Germinal center (tissue), 1 donor: Measurements from ENCODE around the gene MCF2L2.

Source experiments
- DNase-seq: peaks from one replicate; pipeline ENCODE4 v3.0.0; 2012; ENCODE audit warnings: mixed read lengths, low spot score

Gene MCF2L2

DNA sequence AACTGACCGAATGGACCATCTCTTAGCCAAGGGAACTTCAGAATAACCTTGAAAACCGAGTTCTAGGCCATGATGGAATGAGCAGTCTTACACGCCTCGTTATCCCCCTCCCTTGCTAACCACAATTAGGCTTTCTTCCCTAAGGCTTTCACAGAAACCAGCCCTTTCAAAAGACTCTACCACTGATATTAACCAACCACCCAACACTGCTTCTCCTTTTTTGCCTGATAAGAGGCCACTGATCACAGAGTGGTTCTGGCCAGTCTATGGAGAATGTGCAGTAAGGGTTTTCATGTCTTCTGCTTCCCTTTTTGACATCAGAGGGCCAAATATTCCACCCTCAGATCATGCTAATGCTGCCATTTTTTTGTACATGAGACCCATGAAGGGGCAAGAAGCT is 59.3 kb downstream of the MCF2L2 start:
- no peak for DNase-seq

- no peak for DNase-seq
Observed at GRCh38 chr3:183360971-183361624, 67.3 kb downstream of the MCF2L2 start.

DNA sequence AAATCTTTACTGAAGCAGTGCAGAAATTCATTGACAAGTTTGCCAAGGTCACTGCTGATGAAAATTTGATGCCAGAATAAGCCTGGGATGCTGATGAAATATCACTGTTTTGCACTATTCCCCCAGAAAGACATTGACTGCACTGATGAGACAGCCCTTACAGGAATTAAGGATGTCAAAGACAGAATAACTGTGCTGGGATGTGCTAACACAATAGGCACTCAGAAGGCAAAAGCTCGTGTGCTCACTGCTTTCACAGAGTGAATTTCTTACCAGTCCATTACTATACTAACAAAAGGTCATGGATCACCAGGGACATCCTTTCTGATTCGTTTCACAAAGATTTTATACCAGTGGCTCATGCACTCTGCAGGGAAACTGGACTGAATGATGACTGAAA is 69.4 kb downstream of the MCF2L2 start:
- no peak for DNase-seq

DNA sequence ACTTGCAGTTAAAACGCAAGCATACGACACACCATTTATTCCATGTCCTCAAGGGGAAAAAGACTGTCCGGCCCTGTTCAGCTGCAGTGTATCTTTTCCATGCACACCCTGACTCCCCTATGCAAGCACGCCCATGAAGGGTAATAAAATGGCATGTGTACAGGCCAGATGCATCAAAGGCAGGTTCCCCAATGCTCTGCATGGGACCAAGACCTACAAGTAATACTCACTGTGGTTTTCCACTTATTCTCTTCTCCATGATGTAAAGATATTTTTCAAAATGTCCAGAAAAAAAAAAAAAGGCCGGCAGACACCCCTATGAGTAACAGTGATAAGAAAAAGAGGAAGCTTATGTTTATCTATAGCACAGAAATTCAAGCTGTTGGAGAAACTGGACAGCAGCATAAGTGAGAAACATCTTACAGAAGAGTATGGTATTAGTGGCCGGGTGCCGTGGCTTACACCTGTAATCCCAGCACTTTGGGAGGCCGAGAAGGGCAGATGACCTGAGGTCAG is 70.8 kb downstream of the MCF2L2 start:
- no peak for DNase-seq

- no peak for DNase-seq
Observed at GRCh38 chr3:183356920-183357319, 71.5 kb downstream of the MCF2L2 start.

DNA sequence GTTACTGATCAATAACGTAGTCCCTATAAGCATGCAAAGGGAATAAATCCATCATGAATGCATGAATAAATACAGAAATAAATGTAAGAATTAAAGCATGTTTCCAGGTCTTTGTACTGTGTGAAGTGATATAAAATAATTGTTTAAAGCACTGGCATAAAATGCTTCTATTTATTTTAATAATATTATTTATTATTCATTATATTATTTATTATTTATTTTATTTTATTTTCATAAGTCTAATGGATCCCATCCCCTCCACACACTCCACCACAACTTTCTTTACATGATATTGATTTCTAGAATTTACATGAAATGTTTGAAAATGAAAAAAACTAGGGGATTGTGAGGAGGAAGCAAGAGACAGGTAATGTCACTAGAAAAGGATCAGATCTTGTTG is 73.5 kb downstream of the MCF2L2 start:
- DNase-seq = no peak

DNA sequence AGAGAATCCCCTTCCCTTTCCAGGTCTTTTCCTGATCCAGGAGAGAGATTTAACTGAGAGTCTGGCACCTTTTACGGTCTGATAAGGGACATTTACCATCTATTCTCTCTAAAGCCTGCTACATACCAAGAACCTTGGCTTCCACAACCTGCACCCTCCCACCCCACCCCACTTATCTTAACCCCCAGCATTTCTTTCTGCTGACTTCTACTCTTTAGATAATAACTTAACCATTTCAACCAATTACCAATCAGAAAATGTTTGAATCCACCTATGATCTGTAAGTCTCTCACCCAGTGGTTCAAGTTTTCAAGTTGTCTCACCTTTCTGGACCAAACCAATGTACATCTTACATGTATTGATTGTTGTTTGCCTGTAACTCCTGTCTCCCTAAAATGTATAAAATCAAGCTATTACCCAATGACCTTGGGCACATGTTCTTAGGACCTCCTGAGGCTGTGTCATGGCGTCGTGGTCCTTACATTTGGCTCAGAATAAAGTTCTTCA is 74.0 kb downstream of the MCF2L2 start:
- DNase-seq = no peak

DNA sequence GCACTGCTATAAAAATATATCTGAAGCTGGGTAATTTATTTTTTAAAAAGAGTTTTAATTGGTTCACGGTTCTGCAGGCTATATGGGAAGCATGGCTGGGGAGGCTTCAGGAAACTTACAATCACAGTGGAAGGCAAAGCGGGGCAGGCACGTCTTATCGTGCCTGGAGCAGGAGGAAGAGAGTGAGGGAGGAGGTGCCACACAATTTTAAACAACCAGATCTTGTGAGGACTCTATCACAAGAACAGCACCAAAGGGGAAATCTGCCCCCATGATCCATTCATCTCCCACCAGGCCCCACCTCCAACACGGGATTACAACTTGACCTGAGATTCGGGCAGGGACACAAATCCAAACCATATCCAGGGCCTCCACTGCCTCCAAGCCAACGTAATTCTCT is 75.0 kb downstream of the MCF2L2 start:
- DNase-seq = no peak

DNA sequence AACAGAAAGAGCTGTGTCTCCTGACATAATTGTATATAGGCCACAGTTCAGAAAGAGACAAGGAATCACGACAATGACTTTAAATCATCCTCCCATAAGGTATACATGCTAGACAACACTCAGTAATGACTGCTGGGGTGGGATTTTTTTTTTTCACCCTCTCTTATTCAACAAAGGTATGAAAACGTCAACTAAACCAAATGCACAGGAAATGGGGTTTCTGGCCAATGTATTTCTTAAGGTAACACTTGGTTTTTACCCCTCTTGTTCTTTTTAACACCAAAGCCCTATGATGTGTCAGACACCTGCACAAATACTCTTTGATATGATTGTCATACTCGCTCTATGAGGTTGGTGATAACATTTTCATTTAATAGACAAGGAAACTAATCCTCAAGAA is 78.3 kb downstream of the MCF2L2 start:
- no peak for DNase-seq

DNA sequence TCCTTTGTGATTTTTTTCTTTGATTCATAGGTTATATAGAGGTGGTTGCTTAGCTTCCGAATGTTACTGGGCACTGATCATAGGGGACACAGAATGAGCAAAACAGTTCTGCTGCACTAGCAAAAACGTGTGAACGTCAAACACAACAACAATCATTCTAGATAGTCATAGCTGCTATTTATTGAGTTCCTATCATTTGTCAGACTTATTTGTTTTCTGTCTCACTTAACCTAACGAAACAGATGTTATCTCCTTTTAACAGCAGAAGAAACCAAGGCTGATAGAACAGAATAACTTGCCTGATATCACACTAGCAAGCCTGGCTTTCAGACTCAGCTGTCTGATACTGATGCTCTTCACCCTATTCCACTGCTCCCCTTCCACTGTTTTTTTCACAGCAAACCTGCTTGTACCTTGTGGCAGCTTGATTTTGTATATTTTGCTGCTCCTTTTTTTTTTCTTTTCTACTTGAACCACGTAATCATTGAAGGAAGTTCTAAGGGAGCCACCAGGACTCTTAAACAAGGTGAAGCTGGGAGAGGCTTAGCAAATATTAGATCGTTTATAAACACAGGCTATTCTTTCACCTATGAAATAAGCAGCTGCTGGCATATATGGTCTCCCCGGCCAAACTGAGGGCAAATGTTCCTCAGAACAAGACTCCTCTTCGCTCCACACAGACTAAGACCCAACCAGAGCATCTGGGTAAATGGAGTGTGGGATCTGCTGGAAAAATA is 78.8 kb downstream of the MCF2L2 start:
- DNase-seq = no peak

- DNase-seq = no peak
Observed at GRCh38 chr3:183342824-183343223, 85.6 kb downstream of the MCF2L2 start.

- DNase-seq = no peak
Observed at GRCh38 chr3:183341545-183342288, 86.7 kb downstream of the MCF2L2 start.

DNA sequence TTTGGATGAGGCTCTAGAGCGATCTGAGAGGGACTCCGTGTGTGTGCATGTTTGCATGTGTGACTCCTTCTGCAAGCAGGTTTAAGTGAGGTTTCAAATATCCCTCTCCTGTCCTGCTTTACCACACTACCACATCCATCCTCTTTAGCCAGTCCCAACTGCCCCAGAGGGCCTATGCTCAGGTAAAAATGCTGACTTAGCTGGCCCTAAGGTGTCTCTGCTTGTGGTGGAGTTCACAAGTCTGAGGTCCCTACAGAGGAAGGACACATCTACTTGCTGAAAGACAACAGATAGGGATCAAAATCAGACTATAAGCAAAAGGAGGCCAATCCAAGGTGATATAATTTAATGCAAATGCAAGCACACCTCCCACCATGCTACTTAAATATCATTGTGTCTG is 88.2 kb downstream of the MCF2L2 start:
- DNase-seq = no peak

- no peak for DNase-seq
Observed at GRCh38 chr3:183339461-183340086, 88.8 kb downstream of the MCF2L2 start.

DNA sequence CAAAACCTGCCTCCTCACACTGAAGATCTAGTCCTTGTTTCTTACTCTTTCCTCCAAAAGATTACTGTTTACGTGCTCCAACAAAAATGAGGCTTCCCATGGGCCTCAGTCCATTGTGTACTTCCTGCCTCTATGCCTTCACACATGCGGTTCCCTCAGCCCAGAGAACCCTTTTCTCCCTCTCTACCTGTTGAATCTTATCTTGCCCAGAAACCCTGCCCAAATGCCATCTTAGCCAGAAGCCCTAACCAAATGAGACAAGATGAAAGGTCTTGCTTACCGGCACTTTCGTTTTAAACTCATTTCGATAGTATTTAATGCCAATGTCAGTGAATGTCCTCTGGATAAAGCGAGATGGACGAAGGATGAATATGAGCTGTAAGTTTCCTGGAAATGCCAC is 89.9 kb downstream of the MCF2L2 start:
- no peak for DNase-seq

DNA sequence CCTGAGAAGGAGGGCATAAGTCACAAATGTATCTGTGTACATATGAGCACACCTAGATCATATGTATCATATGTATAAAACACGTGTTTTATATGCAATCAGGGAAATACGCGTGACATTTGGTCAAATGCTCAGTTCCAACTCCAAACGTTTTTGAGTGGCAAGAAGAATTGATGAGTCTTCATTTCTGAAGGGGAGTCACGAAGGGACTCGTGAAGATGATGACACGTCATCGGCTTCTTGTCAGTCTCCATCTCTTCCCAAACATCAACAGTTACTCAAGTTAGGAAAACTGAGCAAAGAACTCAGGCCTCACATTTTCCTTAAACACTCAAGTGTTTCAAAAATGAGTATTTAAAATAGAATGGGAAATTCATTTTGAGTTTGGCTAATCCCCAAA is 95.9 kb downstream of the MCF2L2 start:
- no peak for DNase-seq

DNA sequence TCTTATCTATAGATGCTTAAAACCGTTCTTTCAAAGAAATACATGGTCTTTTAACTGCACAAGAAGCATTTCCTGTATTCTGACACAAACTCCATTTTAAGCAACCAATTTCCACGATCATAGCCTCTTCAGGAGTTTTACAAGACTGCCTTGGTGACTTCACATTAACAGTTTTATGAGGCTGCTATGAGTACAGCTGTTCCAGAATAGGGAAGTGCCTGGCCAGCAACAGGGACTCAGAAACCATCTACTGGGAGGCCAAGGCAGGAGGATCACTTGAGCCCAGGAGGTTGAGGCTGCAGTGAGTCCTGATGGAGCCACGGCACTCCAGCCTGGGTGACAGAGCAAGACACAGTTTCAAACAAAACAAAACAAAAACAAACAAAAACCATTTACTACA is 96.9 kb downstream of the MCF2L2 start:
- no peak for DNase-seq

DNA sequence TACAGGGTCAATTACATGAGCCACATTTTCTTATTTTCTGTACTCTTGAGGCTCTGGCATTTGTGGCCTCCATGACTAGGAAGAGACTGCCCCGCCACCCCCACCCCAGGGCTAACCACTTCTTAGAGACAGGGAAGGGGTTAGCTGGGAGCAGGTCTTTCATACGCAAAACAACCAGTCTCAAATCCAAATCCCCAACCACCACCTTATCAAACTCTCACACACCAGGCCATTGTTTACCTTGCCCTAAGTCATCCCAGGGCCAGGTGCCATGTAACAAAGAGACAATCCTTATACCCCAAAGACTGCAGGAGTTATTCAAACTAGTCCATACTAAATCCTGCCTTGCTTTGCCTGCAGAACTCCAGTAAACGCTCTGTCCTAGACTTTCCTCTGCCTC is 97.5 kb downstream of the MCF2L2 start:
- DNase-seq = no peak

DNA sequence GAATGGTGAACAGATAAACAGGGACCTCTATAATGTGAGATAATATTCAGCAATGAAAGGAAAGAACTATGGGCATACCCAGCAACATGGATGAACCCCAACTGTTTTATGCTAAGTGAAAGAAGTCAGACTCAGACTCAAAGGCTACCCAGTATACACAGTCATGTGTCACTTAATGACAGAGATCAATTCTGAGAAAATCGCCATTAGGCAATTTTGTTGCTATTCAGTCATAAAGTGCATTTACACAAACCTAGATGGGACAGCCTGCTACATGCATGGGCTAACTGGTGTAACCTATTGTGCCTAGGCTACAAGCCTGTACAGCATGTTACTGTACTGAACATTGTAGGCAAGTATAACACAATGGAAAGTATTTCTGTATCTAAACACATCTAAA is 98.9 kb downstream of the MCF2L2 start:
- no peak for DNase-seq

GRCh38 chr3:183328823-183329222 is 99.6 kb downstream of the MCF2L2 start:
- DNase-seq = no peak

DNA sequence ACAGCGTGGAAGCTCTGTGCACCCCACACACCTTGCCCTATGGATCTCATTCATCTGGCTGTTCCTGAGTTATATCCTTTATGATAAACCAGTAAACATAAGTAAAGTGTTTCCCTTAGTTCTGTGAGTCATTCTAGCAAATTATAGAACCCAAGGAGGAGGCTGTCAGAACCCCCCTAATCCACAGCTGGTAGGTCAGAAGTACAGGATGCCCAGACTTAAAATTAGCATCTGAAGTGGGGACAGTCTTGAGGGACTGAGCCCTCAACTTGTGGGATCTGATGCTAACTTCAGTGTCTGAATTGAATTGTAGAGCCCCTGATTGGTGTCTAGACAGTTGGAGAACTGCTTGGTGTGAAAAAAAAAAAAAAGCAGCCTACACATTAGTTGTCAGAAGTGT is 100.3 kb downstream of the MCF2L2 start:
- DNase-seq = no peak

DNA sequence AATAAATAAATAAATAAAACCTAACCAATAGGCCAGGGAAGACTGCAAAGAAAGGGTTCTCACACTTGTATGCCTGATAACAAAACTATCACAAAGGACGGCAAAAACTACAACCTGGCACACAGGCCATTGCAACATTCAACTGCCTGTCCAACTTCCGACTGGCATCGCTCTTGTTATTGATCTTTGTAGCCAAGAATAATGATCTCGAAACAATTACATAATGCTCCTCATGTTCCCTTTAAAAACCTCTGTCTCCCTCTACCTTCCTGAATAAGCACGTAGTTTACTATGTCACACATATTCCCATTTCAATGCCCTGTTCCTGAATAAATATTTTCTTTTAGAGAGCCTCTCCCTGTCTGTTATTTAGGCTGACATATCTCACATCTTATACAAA is 101.1 kb downstream of the MCF2L2 start:
- no peak for DNase-seq
